Fibroblast of upper back skin (primary cell): ENCODE results near the gene PHACTR1.
"Not testable (repeated sequence)": the region's sequence is repeated elsewhere in the genome, so short reads cannot be mapped to it uniquely, and the experiment has no call there.

Experiments
- DNase-seq: peaks from one replicate; pipeline ENCODE4 v3.0.0-alpha.2; 2013

PHACTR1 gene

DNA sequence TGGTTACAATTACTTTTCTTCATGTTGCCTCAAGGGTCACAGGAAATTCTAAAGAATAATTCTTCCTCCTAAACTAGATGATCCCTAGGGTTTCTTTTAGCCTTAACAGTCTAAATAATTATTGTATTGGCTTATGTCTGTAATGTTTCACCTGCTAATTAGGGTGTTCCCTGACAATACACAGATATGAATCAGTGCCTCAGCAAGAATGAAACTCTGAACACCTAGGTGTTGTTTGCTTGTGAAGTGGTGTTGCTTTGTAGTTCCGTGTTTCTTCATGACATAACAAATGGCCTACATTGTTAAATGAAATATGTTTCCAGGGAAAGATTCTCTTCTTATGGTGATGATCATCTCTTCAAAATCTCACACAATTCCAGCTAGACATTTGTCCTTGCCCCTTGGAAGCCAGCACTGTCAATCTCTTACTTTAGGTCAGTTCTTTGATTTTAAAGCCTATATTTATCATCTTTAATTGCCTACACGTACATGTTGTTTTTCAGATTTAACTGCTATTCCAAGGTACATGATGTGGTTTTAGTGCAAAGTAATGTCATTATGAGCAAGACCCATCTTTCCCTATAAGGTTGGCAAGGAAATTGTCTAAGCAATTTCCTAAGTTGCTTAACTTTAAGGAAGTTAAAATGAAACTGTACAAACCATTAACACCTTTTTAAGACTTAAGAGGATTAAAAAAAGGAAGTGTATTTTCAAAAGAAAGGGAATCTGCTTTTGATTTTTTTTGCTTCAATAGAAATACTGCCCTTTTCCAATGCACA lies 499.9 kb downstream of the PHACTR1 start:
- no peak for DNase-seq

GRCh38 chr6:13217206-13217905 lies 500.8 kb downstream of the PHACTR1 start:
- DNase-seq = peak; percentile 26

DNA sequence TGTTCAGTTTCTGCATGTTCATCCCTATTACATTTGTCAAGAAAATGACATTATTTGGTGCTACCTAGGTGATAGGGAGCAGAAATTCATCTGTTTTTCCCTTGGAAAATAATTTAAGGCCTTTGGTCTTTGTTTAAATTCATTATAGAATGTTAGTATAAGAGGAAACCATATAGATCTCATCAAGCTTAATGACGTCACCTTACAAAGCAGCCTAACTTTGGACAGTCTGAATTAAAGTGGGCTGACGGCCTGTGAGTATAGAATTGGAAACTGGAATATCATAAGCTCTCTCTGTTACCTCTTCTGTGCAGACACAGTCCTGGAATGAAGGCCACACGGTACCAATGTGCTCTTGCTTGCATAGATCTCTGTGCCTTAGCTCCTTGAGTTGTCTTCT lies 503.7 kb downstream of the PHACTR1 start:
- no peak for DNase-seq

GRCh38 chr6:13222048-13222447 lies 505.5 kb downstream of the PHACTR1 start:
- DNase-seq = no peak

DNA sequence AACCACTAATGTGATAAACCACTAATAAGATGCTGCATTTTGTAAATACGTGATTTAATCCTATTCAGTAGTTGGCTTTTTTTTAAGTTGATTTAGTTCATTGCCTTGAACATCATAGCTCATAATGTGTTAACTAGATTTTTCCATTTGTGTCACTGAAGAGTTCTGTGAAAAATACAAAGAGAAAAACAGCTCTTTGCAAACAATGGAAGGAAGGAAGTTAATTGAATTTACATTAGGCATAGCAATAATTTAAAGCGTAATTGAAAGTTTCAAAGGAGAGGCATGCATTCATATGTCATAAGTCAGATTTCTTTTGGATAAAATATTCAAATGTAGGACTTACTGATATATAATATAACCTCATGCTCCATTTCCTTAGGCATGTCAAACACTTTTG lies 509.5 kb downstream of the PHACTR1 start:
- DNase-seq = no peak

DNA sequence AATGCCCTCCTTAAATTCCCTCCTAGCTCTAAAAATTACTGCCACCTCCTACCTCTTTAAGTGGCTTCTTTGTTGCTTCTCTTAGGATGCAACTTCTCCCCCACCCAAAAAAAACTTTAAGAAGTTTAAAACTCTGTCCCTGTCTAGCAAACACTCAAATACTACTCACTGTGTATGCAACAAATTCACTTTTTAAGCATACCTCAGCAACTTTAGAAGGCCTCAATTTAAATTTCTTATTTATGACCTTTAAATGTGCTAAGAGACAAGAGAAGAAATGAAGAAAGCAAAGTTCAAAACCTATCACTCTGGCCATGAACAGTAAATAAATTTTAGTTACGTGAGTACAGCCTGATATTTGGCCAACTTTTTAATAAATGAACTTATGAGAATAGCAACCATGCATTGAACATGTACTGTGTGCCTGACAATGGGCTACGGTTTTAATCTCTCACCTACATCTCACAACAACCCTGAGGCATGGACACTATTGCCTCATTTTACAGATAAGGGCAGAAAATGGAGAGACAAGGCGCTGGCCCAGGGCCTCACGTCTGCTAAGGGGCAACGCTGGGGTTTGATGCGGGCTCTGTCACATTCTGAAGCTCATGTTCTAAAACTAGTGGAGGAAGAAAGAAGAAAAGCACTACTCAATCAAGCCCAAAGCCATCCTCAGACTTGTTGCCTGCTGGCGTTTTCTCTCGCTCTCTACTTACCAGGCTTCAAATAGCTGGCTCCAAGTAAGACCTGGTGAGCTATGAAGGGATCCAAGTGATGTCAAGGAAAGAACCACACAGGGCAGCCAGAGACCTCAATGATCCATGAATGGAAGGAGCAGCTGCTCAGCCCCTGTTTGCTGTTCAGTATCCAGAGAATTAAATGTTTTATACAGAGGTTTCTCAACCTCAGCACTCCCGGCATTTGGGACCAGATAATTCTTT lies 512.0 kb downstream of the PHACTR1 start:
- DNase-seq = no peak

DNA sequence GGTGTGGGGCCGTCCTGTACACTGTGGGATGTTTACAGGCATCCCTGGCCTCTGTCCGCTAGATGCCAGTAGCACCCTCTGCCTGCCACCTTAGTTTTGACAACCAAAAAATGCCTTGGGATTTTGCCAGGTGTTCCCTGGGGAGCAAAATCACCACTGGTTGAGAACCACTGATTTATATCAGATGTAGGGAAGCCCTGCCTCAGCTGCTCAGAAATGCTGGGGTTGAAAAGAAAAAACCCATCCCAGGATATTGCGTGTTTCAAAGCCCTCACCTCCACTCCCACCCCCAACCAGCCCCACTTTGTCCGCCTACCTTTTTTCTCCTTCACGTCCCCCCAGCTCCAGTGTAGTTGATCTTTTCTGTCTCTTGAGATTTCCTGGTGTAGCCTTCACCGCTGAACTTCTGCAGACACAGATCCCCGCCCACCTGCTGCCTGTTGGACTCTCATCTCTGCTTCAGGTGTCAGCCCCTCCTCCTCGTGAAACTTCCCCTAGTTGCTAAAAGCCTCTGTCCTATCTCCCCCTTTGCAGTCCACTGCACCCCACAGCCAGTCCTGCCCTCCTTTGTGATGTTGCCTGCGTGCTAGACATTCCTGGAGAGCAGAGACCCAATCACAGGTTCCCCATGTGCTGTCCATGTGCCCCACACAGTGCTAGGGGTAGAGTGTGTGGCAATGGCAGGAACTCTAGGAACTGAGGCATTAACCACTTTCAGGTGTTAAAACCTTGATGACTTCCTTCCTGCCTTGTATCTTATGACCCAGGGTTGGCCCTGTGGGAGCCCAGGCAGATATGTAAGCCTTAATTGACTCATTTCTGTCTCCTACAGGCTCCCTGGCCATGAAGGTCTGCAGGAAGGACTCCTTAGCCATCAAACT lies 512.9 kb downstream of the PHACTR1 start:
- peak; percentile 36 for DNase-seq

- DNase-seq = no peak
Observed at GRCh38 chr6:13233106-13233505, 516.5 kb downstream of the PHACTR1 start.

- peak; percentile 32 for DNase-seq
Observed at GRCh38 chr6:13234130-13234529, 517.6 kb downstream of the PHACTR1 start.

GRCh38 chr6:13235339-13235738 lies 518.8 kb downstream of the PHACTR1 start:
- DNase-seq = no peak

GRCh38 chr6:13237318-13237717 lies 520.8 kb downstream of the PHACTR1 start:
- no peak for DNase-seq

DNA sequence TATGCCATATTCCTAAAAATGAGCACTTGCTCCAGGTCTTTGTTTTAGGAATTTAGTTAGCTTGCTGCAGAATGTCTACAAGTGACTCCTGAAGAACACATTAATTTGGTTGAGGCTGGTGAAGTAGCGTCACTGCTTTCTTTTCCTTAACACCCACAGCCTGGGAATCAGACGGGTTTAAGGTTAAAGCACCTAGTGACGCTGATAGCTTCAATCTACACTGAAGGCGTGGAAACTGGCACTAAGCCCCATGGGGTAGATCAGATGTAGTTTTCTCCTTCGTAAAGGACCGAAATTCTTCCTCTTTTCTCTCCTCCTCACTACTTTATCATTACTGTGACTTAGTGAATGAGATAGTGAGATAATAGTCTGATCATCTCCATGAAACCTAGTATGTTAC lies 521.5 kb downstream of the PHACTR1 start:
- no peak for DNase-seq

DNA sequence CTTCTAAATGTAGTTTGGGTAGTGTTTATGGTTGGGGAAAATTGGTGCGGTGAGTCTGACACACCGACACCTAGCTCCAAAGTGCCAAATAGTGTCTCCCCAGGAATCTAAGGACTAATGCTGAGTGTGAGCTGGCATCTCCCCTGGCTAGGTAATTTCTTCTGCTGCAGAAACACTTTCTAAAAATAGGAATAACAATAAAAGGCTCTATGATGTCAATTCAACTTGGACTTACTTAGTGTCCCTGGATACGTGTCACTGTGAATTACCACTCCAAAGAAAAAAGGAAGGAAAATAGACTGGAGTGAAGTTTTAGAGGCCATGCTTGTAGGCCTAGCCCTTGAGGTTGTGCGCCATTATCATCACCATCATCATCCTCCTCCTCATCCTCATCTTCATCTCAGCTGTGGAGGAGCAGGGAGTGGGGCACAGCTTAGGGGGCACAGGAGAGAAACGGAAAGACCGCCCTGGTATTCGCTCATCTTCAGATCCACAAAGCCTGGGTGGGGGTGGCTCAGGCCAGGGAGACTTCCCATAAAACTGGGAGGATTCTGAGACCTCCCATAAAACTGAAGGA lies 522.2 kb downstream of the PHACTR1 start:
- DNase-seq = no peak

- DNase-seq = no peak
Observed at GRCh38 chr6:13239530-13240455, 523.2 kb downstream of the PHACTR1 start.

- DNase-seq = no peak
Observed at GRCh38 chr6:13241364-13241763, 524.8 kb downstream of the PHACTR1 start.

GRCh38 chr6:13242178-13242577 lies 525.6 kb downstream of the PHACTR1 start:
- no peak for DNase-seq

DNA sequence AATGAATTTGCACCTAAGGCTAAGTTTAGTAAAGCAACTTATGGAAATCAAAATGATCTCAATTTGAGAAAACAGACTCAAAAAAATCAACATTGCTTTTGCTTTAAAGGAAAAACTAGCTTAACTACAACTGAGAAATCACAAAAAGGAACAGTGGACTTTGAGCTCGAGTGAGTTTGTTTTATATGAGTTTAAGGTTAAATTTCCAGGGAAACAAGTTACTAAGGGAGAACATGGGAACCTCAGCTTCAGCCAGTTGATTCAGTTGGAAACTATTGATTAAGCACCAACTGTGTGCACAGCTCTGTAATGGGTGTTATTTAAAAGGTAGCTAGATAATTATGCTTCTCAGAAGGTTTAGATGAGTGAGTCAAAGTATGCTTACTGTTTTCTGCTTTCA lies 526.0 kb downstream of the PHACTR1 start:
- DNase-seq = no peak

- DNase-seq = peak; percentile 25
Observed at GRCh38 chr6:13243033-13243432, 526.5 kb downstream of the PHACTR1 start.

DNA sequence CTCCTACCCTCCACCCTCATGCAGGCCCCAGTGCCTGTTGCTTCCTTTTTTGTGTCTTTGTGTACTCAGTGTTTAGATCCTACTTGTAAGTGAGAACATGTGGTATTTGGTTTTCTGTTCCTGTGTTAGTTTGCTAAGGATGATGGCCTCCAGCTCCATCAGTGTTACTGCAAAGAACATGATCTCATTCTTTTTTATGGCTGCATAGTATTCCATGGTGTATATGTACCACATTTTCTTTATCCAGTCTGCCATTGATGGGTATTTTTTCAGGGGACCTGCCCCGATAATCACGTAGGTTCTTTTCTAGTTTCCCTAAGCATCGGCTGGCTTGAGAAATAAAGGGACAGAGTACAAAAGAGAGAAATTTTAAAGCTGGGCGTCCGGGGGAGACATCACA lies 527.2 kb downstream of the PHACTR1 start:
- not testable (repeated sequence) for DNase-seq

- no peak for DNase-seq
Observed at GRCh38 chr6:13247627-13248026, 531.1 kb downstream of the PHACTR1 start.

DNA sequence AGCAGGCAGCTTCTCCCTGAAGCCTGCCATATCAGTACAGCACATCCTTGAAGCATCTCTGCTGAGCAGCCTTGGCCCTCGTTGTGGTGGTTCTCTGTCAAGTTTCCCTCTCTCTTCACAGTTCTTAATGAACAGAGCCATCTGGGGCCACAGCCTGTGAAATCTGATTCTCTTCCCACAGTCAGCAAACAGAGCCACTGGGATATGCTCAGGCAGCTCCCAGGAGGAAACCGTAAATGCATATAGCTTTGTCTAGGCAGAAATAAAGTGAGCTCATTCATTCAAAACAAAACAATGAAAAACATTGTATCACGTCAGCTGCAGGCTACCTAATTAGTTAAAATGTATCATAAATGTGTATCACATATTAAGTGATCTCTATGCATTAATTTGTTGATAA lies 531.5 kb downstream of the PHACTR1 start:
- DNase-seq = peak; percentile 68
